DMS114 treated with DMSO at 0.1 percent for 48 hours (cell line): ENCODE results near the gene NUCKS1.

ENCODE experiments used
- DNase-seq: peaks from one replicate; lab custom pipeline; 2025; ENCODE audit not compliant: unreplicated experiment; lab: John Stamatoyannopoulos, UW

The NUCKS1 gene, protein sequence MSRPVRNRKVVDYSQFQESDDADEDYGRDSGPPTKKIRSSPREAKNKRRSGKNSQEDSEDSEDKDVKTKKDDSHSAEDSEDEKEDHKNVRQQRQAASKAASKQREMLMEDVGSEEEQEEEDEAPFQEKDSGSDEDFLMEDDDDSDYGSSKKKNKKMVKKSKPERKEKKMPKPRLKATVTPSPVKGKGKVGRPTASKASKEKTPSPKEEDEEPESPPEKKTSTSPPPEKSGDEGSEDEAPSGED

DNA sequence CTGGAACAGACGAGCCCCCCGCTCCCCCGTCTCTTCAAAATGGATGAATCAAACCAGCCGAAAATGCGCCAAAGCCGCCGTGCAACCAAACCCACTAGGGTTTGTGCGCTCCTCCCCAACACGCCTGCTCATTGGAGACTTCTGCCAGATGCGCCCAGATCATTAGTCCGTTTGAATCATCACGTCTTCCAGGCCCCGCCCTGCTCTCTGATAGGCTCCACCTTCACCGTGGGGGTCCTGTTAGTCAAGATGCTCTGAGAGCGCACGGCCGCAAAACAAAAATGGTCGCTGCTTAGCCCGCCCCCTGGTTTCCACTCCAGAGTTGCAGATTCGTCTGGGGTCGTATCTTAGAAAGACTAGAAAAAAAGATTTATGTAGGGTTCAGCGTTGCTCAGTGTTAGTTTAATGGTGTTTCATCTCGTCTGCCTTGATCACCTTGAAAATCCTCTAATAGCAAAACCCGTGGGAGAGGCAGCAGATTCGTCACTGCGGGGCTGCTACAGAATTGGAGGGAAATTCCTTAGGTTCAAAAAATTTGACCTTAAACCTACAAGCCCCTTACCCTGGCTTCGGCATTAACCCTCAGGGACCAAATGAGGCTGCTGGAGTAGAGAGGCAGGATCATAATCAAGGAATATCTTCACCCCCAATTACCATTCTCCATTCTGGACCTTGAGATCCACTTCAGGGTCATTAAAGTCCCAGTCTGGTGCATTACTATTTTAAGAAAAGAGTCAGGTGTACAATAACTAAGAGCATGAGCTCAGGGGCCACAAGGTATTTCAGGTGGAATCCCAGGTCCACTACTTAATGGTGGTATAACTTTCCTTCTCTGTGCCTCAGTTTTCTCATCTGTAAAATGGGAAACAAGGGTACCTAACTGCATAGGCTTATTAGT, at the start of gene NUCKS1:
TSS of gene NUCKS1 (minus strand) at position 45 of the 898 bp plus-strand sequence. CDS start 209 bp downstream, outside the sequence.
- DNase-seq, result peak; percentile 97

DNA sequence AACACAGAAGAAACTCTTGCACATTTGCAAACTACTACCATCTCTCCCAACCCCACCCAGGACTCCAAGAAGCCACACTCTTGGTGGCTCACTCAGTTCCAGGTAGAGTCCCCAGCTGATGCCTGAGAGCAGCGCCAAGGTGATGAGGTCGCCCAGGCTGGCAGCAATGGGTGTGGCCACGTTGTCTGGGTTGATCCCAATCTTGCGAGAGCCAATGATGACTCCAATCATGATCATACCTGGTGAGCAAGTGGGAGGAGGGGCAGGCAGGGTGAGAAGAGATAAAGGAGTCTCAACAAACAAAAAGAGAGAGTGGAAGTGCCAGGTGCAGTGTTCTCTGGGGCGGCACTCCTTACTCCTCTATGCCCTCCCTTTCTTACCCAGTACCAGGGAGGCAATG, 48.6 kb upstream of the NUCKS1 start:
- no peak for DNase-seq

DNA sequence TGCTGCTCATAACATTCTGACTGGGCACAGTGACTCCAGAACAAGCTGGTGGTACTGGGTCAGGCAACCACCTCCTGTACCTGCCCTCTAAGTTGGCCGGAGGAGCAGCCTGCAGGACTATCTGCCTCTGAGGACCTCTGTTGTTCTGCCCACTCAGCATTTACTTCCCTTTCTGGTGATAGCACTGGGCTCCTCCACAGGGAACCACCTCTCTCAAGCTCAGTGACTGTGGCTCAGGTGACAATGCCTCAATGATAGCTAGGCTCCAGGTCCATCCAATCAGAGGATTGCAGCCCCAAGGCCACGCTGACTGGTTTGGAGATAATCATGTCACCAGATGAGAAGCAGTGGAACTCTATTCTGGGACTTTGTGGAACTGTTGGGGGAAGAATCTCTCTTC, 47.2 kb upstream of the NUCKS1 start:
- DNase-seq, result no peak

DNA sequence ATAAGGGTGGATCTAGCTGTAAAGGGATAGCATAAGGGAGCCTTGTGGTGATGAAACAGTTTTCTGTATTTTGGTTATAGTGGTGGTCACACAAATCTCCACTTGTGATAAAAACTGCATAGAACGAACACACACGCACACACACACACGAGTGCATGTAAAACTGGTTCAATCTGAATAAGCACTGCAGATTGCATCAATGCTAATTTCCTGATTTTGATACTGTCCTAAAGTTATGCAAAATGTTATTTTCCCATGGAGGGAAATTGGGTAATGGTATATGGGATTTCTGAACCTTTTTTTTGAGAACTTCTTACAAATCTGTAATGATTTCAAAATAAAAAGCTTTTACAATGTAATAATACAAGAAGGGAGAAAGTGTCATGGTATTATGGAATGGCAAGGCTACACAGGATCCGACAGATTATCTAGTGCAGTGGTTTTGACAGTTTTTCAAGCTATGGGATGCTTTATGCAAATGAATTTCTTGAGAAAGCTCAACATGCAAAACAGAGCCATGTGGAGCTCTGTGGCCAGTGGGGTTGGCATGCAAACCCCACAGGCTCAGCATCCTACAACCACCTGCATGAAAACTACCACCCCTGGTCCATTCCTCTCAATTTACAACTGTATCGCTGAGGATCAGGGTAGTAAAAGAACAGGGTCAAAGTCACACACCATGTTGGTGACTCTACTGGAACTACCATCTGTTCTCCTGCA, 44.2 kb upstream of the NUCKS1 start:
- DNase-seq, result no peak

DNA sequence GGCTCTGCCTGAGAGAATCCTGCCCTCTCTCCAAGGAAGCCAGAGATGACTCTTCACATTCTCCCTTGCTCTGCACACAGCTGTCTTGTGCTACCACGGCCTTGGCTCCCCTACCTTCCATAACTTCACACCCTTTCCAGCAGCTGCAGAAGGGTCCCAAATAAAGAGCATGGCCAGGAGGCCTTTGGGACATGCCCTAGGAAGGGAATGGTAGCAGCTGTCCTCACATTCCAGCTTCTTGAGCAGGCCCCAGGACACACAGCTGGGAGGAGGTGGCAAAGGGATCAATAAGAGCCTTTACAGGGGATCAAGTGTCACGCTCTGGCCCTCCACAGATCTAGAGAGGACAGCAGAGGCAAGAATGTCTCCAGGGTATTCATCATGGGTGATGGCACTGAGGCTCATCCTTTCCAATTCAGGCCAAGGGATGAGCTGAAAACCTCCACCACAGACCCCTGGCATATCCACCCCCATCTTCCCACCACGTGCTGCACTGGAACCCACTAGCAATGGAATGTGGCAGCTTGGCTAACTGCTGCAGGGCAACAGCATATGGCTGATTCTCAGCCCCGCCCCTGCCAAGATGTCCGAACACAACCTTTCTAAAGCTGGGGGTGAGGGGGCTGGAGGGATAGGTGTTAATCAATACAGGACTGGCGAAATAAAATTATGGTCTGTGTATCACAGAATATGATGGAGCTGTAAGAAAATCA, 43.1 kb upstream of the NUCKS1 start:
- no peak for DNase-seq

DNA sequence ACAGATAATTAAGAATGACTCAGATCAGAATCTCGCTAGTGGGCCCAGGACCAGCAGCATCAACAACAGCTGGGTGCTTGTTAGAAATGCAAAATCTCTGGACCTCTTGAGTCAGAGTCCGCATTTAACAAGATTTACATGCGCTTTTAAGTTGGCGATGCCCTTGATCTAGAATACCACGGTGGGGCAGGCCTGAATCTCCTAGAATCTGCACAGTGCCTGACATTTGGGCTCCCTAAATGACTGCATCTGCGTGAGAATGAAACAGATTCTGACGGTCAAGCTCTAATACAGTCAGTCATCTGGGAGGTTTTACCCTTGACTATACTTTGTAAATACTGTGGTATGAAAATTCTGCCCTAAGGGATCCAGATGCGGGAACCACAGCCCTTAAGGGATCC, 42.5 kb upstream of the NUCKS1 start:
- DNase-seq, result no peak

DNA sequence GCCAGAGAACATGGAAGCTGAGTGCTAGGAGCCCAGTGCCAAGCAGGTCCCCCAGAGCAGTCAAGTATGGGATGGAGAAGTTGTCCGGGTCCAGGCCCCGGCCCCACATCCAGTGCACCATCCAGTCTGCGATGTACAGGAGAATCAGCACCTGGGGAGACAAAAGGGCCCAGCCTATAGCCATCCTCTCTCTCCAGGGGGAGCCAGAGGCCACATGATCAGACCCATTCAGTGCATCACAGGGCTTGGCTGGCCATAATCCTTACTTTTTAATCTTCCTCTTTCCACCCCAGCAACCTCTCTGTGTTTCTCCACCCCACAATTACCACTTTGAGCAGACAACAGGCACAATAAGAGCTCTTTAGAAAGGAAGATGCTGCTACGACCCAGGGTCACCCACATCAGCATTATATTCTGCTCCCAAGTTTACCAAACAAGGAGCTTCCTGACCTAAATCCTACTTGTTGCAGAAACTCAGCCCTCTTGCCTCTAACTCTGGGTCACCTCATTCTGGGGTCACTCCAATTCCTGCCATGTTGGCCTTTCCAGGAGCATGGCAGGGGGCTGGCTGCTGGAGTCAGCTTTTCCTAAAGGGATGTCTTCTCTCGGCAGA, 41.7 kb upstream of the NUCKS1 start:
- DNase-seq, result peak; percentile 20

DNA sequence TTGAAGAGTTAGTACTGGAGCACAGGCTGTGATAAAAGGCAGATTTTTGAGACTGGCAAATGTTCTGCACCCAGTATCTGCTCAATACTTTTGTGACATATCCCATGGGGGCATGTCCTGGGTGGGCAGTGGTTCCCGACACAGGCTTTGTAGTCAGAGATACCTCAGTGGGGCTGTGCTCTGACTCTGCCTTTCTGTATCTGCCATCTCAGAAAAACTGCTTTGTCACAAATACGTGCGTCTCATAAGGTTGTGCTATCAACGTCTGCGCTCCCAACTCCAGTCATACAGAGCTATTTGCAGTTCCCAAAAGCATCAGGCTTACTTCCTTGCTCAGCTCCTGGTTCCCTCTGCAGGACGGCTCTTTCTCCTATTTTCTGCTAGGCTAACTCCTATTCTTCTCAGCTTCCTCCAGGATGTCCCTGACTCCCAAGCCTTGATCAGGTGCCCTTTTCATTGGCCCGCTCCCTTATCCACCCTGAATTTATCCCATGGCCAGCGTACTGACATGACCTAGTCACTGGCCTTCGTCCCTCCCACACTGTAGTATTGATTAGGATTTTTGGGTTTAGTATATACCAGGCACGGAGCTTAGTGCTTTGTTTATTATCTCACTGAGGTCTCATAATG, 37.4 kb upstream of the NUCKS1 start:
- no peak for DNase-seq

DNA sequence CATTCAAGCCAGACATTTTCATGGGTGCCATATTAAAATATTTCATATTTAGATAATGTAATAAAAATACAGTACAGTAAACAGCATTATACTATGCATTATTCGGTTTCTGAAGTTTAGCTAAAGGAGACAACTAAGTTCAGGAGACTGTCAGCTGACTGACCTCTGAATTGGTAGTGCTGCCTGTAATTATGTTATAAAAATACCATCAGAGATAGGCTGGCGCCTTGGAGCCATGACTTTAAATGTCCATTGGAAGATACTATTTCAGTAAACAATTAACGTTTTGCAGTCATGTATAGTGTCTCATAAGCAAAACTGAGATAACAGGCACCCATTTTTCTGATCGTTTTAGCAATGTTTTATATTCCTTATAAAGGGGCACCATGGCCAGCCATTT, 36.6 kb upstream of the NUCKS1 start:
- no peak for DNase-seq

DNA sequence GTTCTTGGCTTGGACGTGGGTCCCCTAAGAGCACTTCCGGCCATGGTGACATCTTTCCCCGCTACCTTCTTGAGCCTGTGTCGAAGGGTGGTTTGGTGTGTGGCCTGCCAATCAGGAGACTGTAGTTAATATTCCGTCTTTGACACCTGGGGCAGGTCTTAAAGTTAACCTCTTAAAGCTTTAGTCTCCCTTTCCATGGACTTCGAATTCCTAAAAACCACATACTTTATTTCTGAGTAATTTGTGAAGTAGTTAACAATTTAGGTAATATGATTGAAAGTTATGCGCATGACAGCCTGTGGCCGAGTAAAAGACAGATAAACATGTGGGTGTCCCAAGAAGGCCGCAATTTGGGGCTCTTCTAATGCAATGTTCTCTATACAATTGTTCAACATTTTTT, 35.5 kb upstream of the NUCKS1 start:
- DNase-seq, result no peak

DNA sequence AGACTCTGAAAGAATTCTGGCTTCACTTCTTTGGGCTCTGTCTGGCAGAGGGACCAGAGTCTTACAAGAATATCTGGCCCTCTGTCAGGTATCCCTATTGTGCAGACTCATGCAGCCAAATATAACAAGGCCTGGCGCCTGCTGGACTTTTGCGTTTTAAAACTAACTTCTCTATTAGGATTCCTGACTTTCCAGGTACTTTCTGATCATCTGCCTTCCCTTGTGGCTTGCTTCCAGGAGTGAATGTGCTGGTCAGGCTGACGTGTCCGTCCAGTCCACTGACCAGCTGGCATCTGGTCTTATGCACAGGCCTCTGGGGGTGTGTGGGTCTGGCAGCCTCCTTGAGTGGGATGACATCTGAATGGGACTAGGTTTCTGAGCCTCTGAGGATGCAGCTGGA, 33.9 kb upstream of the NUCKS1 start:
- no peak for DNase-seq

DNA sequence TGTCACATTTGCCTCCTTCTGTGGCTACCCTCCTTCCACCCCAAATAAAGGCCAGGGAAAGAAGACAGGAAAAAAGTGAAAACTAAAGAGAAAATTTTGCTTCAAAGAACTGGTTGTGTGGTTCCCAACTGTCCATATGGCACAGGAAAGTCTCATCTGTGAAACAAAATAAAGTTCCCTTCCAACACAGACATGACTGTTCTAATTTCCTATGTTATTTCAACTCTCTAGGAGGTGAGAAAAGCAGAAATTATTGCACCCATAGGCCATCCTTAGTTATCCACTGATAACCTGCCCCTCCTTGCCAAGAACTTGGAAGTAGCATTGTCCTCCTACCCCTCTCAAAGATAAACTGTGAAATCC, 33.4 kb upstream of the NUCKS1 start:
- DNase-seq, result no peak

DNA sequence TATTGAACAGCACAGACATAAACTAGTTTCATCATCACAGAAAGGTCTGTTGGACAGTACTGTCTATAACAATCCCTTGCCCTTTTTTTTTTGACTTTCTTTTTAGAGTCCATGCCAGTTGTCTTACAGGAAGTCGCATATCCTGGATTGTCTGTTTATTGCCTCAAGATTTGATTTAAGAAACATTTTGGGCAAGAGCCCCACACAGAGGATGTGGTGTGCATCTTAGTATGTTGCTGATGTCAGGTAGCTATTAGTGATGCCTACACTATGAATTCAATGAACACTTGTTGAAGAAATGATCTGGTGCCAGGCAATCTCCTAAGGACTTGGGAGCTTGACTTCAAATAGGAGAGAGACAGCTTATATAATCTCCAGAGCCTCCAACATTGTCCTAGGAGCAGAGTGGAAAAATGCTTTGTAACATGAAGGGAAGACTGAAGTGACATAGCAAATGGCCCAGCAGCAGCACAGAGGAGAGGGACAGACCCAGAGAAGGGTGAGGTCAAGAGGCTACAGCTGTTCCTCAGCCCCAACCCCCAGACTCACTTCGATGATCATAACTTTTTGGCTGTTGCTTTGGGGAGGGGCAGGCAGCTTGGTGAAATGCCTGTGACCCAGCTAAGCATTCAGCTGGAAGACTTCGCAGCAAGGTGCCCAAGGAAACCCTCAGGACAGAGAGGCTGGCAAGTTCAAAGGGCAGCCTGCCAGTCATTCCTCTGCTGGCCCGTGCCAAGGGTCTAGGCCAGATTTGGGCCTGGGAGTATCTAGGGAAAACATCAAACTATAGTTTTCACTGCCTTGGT, 32.8 kb upstream of the NUCKS1 start:
- no peak for DNase-seq

DNA sequence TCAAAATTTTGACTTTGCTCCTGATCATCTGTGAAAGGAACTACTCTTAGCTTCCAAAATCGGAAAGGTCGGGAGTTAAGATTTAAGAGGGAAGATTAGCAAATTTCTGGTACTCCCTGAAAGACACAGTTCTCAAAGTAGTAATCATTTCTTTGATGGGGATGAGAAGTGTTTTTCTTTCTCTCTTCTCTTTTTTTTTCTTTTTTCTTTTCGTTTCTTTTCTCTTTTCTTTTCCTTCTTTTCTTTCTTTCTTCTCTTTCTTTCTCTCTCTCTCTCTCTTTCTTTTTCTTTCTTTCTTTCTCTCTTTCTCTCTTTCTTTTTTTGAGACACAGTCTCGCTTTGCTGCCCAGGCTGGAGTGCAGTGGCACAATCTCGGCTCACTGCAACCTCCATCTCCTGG, 30.4 kb upstream of the NUCKS1 start:
- DNase-seq, result no peak

DNA sequence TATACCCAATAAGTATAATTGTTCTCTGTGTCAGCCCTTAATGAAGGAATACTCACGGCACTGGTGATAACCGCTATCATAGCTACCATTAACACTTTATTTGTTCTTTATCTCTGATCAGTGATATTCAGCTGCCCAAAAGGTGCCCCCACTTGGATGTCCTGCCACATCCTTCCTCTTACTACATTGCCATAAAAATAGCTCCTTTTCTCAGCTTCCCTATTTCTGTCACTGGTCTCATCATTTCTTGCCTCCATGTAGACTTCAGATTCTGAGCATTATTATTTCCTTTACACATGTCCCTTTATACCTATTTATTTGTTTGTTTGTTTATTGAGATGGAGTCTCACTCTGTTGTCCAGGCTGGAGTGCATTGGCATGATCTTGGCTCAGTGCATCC, 28.0 kb upstream of the NUCKS1 start:
- no peak for DNase-seq

DNA sequence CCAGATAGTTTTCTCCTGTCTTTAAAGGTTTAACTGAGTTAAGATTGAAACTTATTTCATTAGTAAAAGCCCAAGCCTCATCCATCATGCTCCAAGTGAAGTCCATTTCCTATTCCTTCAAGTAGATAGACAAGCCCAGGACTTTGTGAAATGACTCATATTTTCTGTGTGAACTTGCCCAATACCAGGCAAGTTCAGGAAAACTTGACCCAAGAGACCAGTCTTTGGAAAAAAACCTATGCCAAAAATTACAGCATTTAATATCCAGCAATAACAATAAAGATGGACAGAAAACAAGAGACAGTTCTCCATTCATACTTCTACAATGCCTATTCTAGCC, 25.7 kb upstream of the NUCKS1 start:
- no peak for DNase-seq

DNA sequence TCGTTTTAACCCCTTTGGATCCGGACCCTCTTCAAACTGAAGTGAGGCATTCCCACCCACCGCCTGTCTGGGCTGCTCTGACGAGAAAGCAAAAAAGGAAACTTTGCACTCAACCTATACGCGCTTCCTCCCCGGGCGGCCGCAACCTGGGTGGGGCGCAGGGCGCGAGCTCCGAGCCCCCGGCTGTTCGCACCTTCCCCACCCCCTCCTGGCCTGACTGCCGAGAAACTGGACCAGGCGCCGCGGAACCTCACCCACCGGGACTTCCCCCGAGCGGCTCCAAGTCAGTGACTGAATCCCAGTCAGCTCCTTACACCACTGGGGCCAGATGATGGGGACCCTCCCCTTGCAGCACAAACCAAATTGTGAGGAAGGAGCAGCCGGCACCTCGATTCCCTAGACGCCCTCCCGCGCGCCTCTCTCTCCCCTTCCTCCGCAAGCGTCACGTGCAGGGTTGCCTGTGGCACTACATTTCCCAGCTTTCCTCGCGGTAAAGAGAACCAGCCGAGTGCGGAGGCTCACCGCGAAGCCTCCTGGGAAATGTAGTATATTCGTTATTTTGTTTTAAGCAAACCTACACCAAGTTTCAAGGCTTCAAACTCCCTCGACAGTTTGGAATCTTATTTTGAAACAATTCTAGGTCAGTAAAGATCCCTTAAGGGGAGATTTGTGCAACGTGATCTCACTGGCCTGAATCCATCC, 25.2 kb upstream of the NUCKS1 start, which contains the start of gene RAB29:
TSS of gene RAB29 (minus strand) at position 468 of the 702 bp plus-strand sequence. CDS start 526 bp downstream, outside the sequence.
- DNase-seq, result peak; percentile 80

DNA sequence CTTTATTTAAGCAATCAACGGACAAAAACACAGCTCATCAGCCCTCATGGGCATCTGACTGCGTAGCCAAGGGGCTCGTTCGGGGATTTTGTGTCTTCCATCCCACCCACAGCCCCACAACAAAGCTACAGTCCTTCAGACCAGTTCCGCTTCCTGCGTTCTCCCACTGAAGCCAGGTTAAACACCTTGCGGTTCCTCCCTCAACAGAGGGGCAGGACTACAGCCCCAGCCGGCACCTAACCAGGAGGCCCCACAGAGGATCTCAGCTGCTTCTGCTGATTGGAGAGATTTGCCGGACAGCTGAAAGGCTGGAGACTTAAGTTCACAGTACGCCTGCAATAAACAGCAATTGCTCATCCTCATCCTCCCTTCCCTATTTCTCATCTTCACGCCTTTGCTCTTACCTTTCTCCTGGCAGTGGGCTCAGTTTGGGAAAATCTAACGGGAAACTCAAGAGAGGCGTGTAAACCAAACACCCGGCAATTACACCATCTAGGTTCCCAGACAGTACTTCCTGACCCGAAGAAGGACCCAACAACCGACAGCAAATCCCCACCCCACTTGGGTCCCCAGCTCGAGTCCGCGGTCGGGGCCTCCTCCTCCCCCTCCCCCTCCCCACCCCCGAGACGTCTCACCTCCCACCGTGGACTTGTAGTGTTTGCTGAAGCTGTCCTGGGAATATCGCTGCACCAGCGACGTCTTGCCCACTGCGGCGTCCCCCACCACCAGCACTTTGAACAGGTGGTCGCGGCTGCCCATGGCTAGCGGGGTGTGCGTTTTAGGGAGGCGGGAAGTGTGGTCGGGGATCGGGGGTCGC, 24.4 kb upstream of the NUCKS1 start:
- DNase-seq, result no peak
